GM20000 (cell line): Measurements from ENCODE around the gene CTCF.

Experiments
- DNase-seq: peaks from one replicate; pipeline ENCODE4 v3.0.0; 2012; ENCODE audit warnings: low spot score
- TF ChIP-seq, protein P1 (sequence below): IDR thresholded peaks from 2 replicates; pipeline ENCODE4 v1.5.1; 2012; ENCODE audit warnings: mild to moderate bottlenecking, control low read depth; ENCODE audit errors: extremely low read depth, missing control alignments

Gene CTCF

DNA sequence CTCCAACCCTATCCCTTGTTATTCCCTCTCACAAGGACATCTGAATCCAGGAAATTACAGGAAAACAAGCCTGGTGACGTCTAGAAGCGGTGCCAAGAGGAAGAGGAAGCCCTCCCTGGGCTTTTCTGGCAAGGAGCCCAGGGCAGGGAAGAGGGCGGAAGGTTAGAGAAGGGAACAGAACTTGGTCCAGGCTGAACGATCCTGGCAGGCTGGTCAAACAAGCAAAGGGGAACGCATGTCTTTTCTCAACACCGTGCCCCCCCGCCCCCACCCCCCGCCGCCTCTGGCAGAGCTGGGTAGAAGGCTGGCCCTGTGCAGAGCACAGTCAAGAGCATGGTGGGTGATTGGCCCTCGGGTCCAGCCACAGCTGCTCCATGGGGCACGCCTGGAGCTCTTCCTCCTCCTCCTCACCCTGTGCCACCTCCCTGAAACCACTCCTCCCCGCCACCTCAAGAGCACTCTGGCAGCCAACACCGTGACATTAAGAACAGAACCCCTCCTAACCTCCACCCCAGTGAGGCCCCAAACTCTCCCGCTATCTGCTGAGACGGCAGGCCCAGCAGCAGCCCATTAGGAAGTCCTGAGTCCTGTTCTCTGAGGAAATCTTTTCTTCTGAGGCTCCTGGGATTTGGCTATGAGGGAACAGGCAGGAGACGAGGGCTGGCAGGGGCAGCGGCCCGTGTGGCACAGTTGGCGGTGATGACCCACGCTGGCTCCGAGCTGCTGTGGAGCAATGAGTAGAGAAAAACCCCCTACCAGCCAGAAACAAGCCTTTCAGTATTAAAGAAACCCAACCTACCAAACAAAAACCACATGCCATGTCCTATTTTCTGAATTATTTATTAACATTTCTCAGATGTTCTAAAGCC is 111.6 kb downstream of the CTCF start:
- DNase-seq: no peak
- TF ChIP-seq, protein P1, sequence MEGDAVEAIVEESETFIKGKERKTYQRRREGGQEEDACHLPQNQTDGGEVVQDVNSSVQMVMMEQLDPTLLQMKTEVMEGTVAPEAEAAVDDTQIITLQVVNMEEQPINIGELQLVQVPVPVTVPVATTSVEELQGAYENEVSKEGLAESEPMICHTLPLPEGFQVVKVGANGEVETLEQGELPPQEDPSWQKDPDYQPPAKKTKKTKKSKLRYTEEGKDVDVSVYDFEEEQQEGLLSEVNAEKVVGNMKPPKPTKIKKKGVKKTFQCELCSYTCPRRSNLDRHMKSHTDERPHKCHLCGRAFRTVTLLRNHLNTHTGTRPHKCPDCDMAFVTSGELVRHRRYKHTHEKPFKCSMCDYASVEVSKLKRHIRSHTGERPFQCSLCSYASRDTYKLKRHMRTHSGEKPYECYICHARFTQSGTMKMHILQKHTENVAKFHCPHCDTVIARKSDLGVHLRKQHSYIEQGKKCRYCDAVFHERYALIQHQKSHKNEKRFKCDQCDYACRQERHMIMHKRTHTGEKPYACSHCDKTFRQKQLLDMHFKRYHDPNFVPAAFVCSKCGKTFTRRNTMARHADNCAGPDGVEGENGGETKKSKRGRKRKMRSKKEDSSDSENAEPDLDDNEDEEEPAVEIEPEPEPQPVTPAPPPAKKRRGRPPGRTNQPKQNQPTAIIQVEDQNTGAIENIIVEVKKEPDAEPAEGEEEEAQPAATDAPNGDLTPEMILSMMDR: no peak

DNA sequence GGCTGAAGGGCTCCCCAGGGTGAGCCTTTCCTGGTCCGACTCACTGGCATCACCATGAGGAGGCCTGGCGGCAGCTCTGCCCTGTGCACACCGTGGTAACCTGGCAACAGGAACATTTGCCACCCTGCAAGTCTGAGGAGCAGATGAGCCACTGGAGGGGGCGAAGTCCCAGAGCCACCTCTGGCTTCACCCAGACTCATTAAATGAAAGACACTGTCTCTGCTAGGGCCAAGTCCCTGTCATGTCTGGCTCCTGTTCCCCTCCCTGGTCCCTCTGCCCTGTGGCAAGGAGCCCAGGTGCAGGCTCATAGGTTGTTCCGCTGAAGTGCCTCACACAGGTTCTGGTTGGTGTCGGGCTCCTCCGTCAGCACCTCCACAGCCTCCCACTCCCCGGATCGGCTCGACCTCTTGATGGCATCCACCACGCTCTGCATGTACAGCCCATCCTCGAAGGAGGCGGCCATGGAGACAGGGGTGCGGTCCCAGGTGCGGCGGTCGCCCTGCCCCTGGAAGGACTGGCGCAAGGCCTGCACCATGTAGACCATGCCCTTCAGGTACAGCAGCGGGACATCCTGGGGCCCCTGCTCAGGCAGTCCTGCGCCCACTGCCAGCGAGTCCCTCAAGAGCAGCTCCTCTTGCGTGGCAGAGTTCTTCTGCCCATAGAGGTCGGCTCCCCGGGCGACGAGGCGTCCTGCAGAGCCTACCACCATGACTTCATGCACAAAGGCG is 112.7 kb downstream of the CTCF start:
- no peak for DNase-seq
- TF ChIP-seq, protein P1: no peak

DNA sequence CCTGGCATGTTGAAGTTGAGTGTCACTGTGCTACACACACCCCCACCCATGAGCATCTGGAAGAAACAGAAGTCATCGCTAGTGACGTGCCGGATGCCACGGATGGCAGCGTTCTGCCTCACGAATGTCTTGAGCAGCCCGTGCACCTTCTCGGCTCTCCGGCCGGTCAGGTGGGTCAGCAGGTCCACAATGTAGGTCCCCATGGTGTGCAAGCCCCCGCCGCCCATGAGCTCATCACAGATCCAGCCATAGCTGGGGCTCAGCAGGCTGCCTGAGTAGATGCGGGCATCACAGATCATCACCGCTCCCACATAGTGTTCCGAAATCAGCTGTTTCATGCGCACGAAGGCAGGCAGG is 113.2 kb downstream of the CTCF start:
- TF ChIP-seq, protein P1: no peak
- DNase-seq: no peak

DNA sequence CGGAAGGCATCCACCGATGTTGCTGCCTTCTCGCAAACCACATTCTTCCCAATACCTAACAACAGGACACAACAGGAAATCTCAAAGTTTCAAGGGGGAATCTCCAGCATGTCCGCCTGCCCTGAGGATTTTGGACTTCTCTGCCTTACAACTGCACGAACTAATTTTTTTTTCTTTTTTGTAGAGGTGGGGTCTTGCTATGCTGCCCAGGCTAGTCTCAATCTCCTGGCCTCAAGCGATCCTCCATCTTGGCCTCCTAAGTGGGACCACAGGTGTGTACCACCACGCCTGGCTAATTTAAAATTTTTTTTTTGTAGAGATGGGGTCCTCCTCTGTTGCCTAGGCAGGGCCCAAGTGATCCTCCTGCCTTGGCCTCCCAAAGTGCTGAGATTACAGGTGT is 113.7 kb downstream of the CTCF start:
- TF ChIP-seq, protein P1: no peak
- DNase-seq: no peak

DNA sequence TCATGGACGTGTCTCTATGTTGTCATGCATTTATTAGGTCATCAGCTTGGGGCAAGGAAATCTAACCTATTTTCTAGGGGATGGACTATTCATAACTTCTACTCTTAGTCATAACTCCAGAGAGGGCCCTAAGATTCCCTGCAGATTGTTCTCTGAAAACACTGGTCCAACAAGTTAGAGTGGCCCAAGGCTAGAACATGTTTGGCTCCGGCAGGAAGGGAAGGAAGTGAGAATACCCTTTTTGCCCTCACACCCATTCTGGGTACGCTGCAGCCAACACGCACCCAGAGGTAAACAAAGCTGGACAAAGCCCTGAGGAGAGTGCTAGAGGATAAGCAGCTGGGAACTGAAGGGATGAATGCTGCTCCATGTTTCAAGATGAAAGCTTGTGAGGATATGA is 114.2 kb downstream of the CTCF start:
- TF ChIP-seq, protein P1: no peak
- DNase-seq: no peak

DNA sequence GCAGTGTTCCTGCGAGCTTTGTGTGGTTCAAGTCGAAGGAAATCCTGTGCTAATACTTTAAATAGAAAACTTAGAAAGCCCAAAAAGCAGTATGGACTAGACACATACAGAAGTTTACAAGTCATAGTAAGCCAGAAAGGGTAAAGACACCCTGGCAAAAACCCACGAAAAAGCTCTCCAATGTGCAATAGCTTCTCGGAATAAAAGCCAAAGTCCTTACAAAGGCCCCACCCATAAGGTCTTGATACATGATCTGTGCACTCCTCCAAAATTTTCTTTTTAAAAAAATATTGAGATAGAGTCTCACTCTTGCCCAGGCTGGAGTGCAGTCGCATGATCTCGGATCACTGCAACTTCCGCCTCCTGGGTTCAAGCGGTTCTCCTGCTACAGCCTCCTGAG is 114.6 kb downstream of the CTCF start:
- no peak for DNase-seq
- TF ChIP-seq, protein P1: no peak

DNA sequence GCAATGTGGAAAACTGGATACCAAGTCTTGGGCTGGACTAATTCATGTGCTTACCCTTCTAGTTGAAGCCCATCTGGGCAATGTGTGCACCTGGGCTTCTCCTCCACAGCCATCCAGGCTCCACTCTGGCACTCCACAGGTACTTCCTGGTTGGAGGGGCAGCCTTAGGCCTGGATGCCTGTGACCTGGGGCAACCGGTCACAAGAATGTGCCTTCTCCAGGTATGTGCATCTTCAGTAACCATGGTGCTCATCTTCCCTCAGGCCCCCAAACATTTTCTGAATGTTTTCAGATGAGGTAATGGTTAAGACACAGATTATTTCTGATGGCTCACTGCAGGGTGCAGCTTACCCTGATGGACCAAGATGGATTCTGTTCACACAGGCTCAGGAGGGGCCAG is 115.4 kb downstream of the CTCF start:
- TF ChIP-seq, protein P1: no peak
- no peak for DNase-seq
